Esophagus muscularis mucosa (tissue), 4 donors: ENCODE results near the gene CAMK2N2. TPM values are rescaled to one million over a fixed set of nuclear protein-coding genes. Genes with fewer than 3 reads are reported as not detected.
"Not testable (repeated sequence)": the region's sequence is repeated elsewhere in the genome, so short reads cannot be mapped to it uniquely, and the experiment has no call there.

Source experiments
- DNase-seq: peaks from one replicate; pipeline ENCODE4 v3.0.0-alpha.2; 2017; ENCODE audit errors: extremely low spot score
- H3K27ac ChIP-seq, 4 donors: fragments of 200-600 bp; sonication (generic); replicated peaks in 1 of 4; 1 replicate in 3 of 4; 2 replicates in 1 of 4; pipeline ENCODE4 v1.5.1; 2016 to 2019; ENCODE audit warnings: mild to moderate bottlenecking in 1 of 4
- H3K27me3 ChIP-seq, 4 donors: fragments of 200-600 bp; sonication (generic); one replicate each; pipeline versions ENCODE4 v1.5.1 to v1.6.0; 2016 to 2019
- H3K36me3 ChIP-seq, 4 donors: fragments of 200-600 bp; sonication (generic); one replicate each; pipeline ENCODE4 v1.5.1; 2016 to 2019
- H3K4me1 ChIP-seq, 4 donors: fragments of 200-600 bp; sonication (generic); one replicate each; pipeline ENCODE4 v1.5.1; 2016 to 2019
- H3K4me3 ChIP-seq, 4 donors: fragments of 200-600 bp; sonication (generic); 1 replicate in 2 of 4; 2 replicates in 2 of 4; pipeline ENCODE4 v1.5.1; 2016 to 2019; ENCODE audit warnings: mild to moderate bottlenecking in 4 of 4, moderate library complexity in 1 of 4
- H3K9me3 ChIP-seq, 4 donors: fragments of 200-600 bp; sonication (generic); 1 replicate in 3 of 4; 2 replicates in 1 of 4; pipeline ENCODE4 v1.5.1; 2016 to 2019
- EP300 ChIP-seq: sonication (generic); formaldehyde crosslinking; IDR thresholded peaks from one replicate; pipeline ENCODE4 v1.6.1; 2017; ENCODE audit warnings: antibody characterized with exemption
- POLR2A ChIP-seq: fragments of 450-650 bp; IDR thresholded peaks from one replicate; pipeline ENCODE4 v1.6.1; 2017; ENCODE audit warnings: antibody characterized with exemption, moderate library complexity, mild to moderate bottlenecking, low read depth
- POLR2AphosphoS5 ChIP-seq, 2 donors: sonication (generic); formaldehyde crosslinking; IDR thresholded peaks; one replicate each; pipeline ENCODE4 v1.6.1; 2017; ENCODE audit warnings: antibody characterized with exemption in 2 of 2
- WGBS: methylation state at CpG from one replicate; pipeline ENCODE4 v1.1.5; 2018; 5-methylcytosine and 5-hydroxymethylcytosine counted together
- intact Hi-C: fragments of 100-400 bp; cut with DNase I; formaldehyde crosslinking; loops from one replicate; pipeline ENCODE4 v1.15.1; 2023
- total RNA-seq, 4 donors: library from RNA; depleted of rRNA; stranded (reverse); fragments of >200 nt; gene quantifications; one replicate each; pipeline versions ENCODE4 v1.1.0 to v1.2.1, GENCODE V29; 2016
- TF ChIP-seq, protein P1 (sequence below), 3 experiments: fragments of 200-600 bp in 2 of 3; fragments of 450-650 bp in 1 of 3; sonication (generic) in 2 of 3; IDR thresholded peaks; one replicate each; pipeline ENCODE4 v1.5.1; 2017 to 2019; ENCODE audit warnings: antibody characterized with exemption in 3 of 3, mild to moderate bottlenecking in 2 of 3, moderate library complexity in 1 of 3

CAMK2N2 gene
- total RNA-seq, 4 donors from 2014 or later = not detected

DNA sequence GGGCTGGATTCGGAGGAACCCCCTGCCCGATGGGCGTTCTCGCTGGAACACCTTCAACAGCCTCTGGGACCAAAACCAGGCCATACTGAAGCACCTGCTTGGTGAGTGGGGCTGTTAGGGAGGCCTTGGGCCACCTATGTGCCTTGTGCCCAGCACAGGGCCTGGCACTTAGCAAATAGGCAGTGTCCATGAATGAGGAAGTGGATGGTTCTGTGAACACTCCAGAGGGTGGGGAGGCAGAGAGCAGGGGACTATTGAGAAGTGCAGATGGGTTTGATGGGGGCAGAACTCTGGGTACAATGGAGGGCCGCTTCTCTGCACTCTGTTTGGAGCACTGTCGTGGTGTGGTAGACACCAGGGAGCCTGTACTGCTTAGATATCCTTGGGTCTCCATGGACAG lies 16.0 kb upstream of the CAMK2N2 start:
- Histone ChIP-seq H3K4me3 (no peak overlapping the region), H3K4me1 (peaks cover 0 to 10% (median 7%) of the 10 kb centered on the region in 4 donors), H3K27ac (no peak overlapping the region), H3K27me3 (peaks cover 0 to 53% (median 16%) of the 10 kb centered on the region in 4 donors), H3K36me3 (no peaks in the 10 kb centered on the region), H3K9me3 (no peaks in the 10 kb centered on the region)
- 92% methylated on average over 6 of the region's 6 CpGs for WGBS
- intact Hi-C loops = no loop called here
- no peak for DNase-seq
- TF ChIP-seq, protein P1, sequence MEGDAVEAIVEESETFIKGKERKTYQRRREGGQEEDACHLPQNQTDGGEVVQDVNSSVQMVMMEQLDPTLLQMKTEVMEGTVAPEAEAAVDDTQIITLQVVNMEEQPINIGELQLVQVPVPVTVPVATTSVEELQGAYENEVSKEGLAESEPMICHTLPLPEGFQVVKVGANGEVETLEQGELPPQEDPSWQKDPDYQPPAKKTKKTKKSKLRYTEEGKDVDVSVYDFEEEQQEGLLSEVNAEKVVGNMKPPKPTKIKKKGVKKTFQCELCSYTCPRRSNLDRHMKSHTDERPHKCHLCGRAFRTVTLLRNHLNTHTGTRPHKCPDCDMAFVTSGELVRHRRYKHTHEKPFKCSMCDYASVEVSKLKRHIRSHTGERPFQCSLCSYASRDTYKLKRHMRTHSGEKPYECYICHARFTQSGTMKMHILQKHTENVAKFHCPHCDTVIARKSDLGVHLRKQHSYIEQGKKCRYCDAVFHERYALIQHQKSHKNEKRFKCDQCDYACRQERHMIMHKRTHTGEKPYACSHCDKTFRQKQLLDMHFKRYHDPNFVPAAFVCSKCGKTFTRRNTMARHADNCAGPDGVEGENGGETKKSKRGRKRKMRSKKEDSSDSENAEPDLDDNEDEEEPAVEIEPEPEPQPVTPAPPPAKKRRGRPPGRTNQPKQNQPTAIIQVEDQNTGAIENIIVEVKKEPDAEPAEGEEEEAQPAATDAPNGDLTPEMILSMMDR (IDR thresholded peaks at IDR 0.05) = no peak
- TF ChIP-seq EP300 = no peak

DNA sequence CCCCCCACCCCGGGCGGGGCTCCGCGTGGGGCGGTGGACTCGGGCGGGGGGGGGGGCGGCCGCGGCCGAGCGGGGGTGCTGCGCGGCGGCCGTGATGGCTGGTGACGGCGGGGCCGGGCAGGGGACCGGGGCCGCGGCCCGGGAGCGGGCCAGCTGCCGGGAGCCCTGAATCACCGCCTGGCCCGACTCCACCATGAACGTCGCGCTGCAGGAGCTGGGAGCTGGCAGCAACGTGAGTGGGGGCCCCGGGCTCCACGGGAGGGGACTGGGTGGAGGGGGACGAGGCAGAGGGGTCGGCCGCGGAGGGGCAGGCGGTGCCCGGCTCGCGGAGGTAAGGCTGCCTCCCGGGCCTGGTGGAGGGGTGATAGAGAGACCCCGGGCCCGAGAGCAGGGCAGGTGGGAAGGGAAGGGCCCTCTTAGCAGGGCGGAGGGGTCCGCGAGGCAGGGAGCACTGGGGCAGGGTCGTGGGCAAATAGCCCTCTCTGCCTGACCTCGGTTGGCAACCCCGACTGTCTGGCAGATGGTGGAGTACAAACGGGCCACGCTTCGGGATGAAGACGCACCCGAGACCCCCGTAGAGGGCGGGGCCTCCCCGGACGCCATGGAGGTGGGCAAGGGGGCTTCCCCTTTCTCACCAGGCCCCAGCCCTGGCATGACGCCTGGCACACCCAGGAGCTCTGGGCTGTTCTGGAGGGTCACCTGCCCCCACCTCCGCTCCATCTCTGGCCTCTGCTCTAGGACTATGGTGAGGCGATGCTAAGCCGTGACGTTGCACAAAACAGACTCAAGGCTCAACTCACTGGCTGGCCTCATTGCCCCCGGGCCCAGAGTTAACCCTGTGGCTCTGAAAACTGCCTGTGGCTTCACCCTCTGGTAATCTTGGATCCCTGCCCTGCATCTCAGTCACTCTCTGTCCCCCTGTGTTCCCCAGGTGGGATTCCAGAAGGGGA lies 14.9 kb upstream of the CAMK2N2 start, which contains the start of gene ECE2:
ECE2 (plus strand) TSS at position 62 of the 950 bp plus-strand sequence; CDS start at position 194, 132 bp downstream.
- no peaks in the 10 kb centered on the region for H3K36me3 ChIP-seq
- 30% methylated on average over 14 of the region's 65 CpGs for WGBS
- no peak for DNase-seq
- TF ChIP-seq, protein P1 (IDR thresholded peaks at IDR 0.05) = no peak
- TF ChIP-seq POLR2AphosphoS5 (IDR thresholded peaks at IDR 0.05) (no peak), POLR2A (no peak), EP300 (no peak)
- no peak within 1 kb of the TSS for H3K27ac ChIP-seq
- H3K4me1 ChIP-seq = peaks cover 0 to 10% (median 7%) of the 10 kb centered on the region in 4 donors
- peak within 1 kb of the TSS in 2 of 4 donors; percentile 16 to 42 for H3K4me3 ChIP-seq
- intact Hi-C loops = no loop called here
- no peaks in the 10 kb centered on the region for H3K9me3 ChIP-seq
- H3K27me3 ChIP-seq = peaks cover 0 to 55% (median 16%) of the 10 kb centered on the region in 4 donors

DNA sequence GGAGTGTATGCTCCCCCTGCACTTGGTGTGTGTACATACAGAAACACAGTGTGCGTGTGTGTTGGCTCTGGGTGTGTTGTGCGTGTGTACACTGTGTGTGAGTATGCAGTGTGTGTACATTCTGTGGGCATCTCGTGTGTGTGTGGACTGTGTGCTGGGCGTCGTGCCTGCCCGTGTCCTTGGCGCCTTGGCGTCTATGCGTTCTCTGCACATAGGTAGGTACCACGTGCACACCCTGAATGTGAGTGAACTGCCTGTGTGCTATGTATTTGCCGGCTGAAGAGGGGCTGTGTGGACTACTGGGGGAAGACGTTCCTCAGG lies 14.0 kb upstream of the CAMK2N2 start:
- H3K4me3 ChIP-seq = no peak overlapping the region
- H3K36me3 ChIP-seq = no peaks in the 10 kb centered on the region
- WGBS = 70% methylated on average over 11 of the region's 12 CpGs
- H3K9me3 ChIP-seq = no peaks in the 10 kb centered on the region
- peaks cover 0 to 64% (median 16%) of the 10 kb centered on the region in 4 donors for H3K27me3 ChIP-seq
- no peak overlapping the region for H3K27ac ChIP-seq
- intact Hi-C loops = no loop called here
- DNase-seq = no peak
- peaks cover 0 to 10% (median 7%) of the 10 kb centered on the region in 4 donors for H3K4me1 ChIP-seq
- TF ChIP-seq EP300 (no peak), POLR2A (no peak), POLR2AphosphoS5 (IDR thresholded peaks at IDR 0.05) (no peak)
- TF ChIP-seq, protein P1 (IDR thresholded peaks at IDR 0.05) = no peak

DNA sequence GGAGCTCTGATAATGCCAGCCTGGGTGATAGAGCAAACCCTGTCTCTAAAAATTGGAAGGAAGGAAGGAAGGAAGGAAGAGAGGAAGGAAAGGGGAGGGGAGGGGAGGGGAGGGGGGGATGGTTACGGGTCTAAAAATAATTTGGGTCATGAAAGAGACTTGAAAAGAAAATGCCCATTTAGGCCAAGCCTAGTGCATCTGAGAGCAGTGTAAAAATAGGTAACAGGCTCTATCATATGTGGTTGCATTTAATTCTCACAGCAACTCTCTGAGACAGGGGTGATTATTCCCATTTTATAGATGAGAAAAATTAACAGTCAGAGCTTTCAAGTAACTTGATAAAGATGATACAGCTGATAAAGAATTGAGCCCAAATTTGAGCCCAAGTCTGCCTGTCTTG lies 10.9 kb upstream of the CAMK2N2 start:
- TF ChIP-seq EP300 = no peak
- no peak for TF ChIP-seq POLR2AphosphoS5 (IDR thresholded peaks at IDR 0.05)
- TF ChIP-seq, protein P1 (IDR thresholded peaks at IDR 0.05) = no peak
- no peak for TF ChIP-seq POLR2A
- Histone ChIP-seq H3K4me3 (no peak overlapping the region), H3K36me3 (no peaks in the 10 kb centered on the region), H3K9me3 (no peaks in the 10 kb centered on the region), H3K27me3 (peaks cover 0 to 60% (median 16%) of the 10 kb centered on the region in 4 donors), H3K4me1 (peaks cover 0 to 10% (median 7%) of the 10 kb centered on the region in 4 donors), H3K27ac (no peak overlapping the region)
- intact Hi-C loops = no loop called here
- DNase-seq = no peak
- WGBS = 55% methylated on average over 1 of the region's 1 CpG

- H3K36me3 ChIP-seq, DNase-seq, H3K9me3 ChIP-seq, intact Hi-C loops, H3K27ac ChIP-seq, H3K4me1 ChIP-seq, H3K4me3 ChIP-seq: not testable (repeated sequence)
- 100% methylated on average over 1 of the region's 1 CpG for WGBS
- H3K27me3 ChIP-seq = peaks cover 0 to 63% (median 15%) of the 10 kb centered on the region in 4 donors
Observed at GRCh38 chr3:184267249-184267648, 5.9 kb upstream of the CAMK2N2 start.
